ENCODE data around the gene FRRS1. TPM values are rescaled to one million over a fixed set of nuclear protein-coding genes. Genes with fewer than 3 reads are reported as not detected.

FRRS1 gene
- total and polyA plus RNA-seq, 2 experiments from 2014 or later = 0.34 to 6.8 TPM

Small RNAs within 50 kb of the gene (small RNA-seq; reads per million reads assigned to genes)
- gene RF00019 (ENCODE audit: low replicate concordance) = not detected
- gene RNU4-75P (ENCODE audit: low replicate concordance) = not detected

Other genes starting within 250 kb of the FRRS1 start
- not detected in 2 replicates for gene PALMD, start 120.5 kb downstream of the FRRS1 start, total RNA-seq (2014; rRNA removed; shearing (Covaris generic))
- gene PALMD, start 120.5 kb downstream of the FRRS1 start, polyA plus RNA-seq (2016; fragmentation: Nextera tagmentation; extraction: Ambion mirVana) = not detected in 2 replicates
- gene AGL, start 83.7 kb upstream of the FRRS1 start, total RNA-seq (2014; rRNA removed; shearing (Covaris generic)) = 22.9 and 30.6 TPM in 2 replicates
- 11.8 and 13.4 TPM in 2 replicates for gene AGL, start 83.7 kb upstream of the FRRS1 start, polyA plus RNA-seq (2016; fragmentation: Nextera tagmentation; extraction: Ambion mirVana)
- 24.3 and 27.2 TPM in 2 replicates for gene SLC35A3, start 203.4 kb upstream of the FRRS1 start, total RNA-seq (2014; rRNA removed; shearing (Covaris generic))
- gene SLC35A3, start 203.4 kb upstream of the FRRS1 start, polyA plus RNA-seq (2016; fragmentation: Nextera tagmentation; extraction: Ambion mirVana) = 7.6 and 8.4 TPM in 2 replicates